ENCODE results near the gene KRT2. TPM values are rescaled to one million over a fixed set of nuclear protein-coding genes. Genes with fewer than 3 reads are reported as not detected.

Gene KRT2
- total and polyA plus RNA-seq, 2 of the 4 experiments (the other 2 are of a cell fraction): not detected

GRCh38 chr12:52673217-52673616 lies 21.2 kb upstream of the KRT2 start:
- Histone ChIP-seq H2AK9ac (replicated peaks; ENCODE audit: low read depth, low read length, poor library complexity) (no peak overlapping the region), H4K20me1 (ENCODE audit: insufficient read depth, low read length) (no peaks in the 10 kb centered on the region), H3K27me3 (ENCODE audit: control insufficient read depth, insufficient read depth, low read length) (peaks cover 19% of the 10 kb centered on the region), H4K91ac (ENCODE audit: insufficient read depth, low read depth, low read length) (no peak overlapping the region), H4K8ac (ENCODE audit: low read depth in 2 of 2, low read length in 2 of 2) (no peak overlapping the region), H3K14ac (replicated peaks; ENCODE audit: low read depth, low read length) (no peak overlapping the region), H3K9ac (ENCODE audit: low read depth, low read length) (no peak overlapping the region), H3K9me3 (ENCODE audit: control insufficient read depth, insufficient read depth, low read length) (no peaks in the 10 kb centered on the region), H2BK120ac (ENCODE audit: low read depth, low read length) (no peak overlapping the region), H3K4me2 (ENCODE audit: low read depth, low read length) (no peak overlapping the region), H3K56ac (ENCODE audit: extremely low read depth, insufficient read depth, low read length) (no peak overlapping the region), H3K79me1 (ENCODE audit: low read depth in 1 of 2, low read length in 2 of 2) (no peaks in the 10 kb centered on the region), H2AK5ac (ENCODE audit: low read depth, low read length) (no peak overlapping the region), H3K4me1 (ENCODE audit: control insufficient read depth, insufficient read depth, low read length) (no peaks in the 10 kb centered on the region), H3K4ac (ENCODE audit: low read depth, low read length) (no peak overlapping the region), H2BK5ac (ENCODE audit: low read depth, low read length, poor library complexity, severe bottlenecking) (no peak overlapping the region), H2AFZ (replicated peaks; ENCODE audit: low read length, poor library complexity) (no peak overlapping the region), H3K4me3 (ENCODE audit: insufficient read depth, low read depth, low read length) (no peak overlapping the region), H4K5ac (ENCODE audit: low read depth, low read length) (no peak overlapping the region), H3K9me1 (ENCODE audit: insufficient read depth, low read length) (no peaks in the 10 kb centered on the region), H2BK15ac (ENCODE audit: low read depth, low read length) (no peak overlapping the region), H3K18ac (ENCODE audit: low read depth, low read length) (no peak overlapping the region), H2BK20ac (ENCODE audit: low read depth, low read length) (no peak overlapping the region), H3K27ac (ENCODE audit: insufficient read depth, low read length) (no peak overlapping the region), H3K23ac (ENCODE audit: low read depth, low read length) (no peak overlapping the region), H3K36me3 (ENCODE audit: control insufficient read depth, insufficient read depth, low read length) (no peaks in the 10 kb centered on the region)
- 0% methylated on average over 1 of the region's 5 CpGs; no CpG with 5 or more reads in 1 of the 2 experiments for whole genome bisulfite sequencing, 2 experiments (ENCODE audit: extremely low coverage in 2 of 2, insufficient read length in 1 of 2)
- TF ChIP-seq RFX5 (IDR thresholded peaks at IDR 0.05; ENCODE audit: low read depth, low read length) (no peak), SMC3 (IDR thresholded peaks at IDR 0.05; ENCODE audit: low read depth, low read length) (no peak), USF2 (IDR thresholded peaks at IDR 0.05; ENCODE audit: low read depth, low read length) (no peak)
- CTCF ChIA-PET: interaction anchor here (0.5 kb wide), 1 partner anchor 191 kb away, joined by 4 read pairs; no protein-coding TSS in a partner anchor
- POLR2A ChIA-PET (ENCODE audit: unreplicated experiment): no interaction called here
- BruUV-seq (replicated peaks): no TSS peak
- intact Hi-C loops (cut with micrococcal nuclease) (no loop called here), dilution Hi-C loops (cut with HindIII; ENCODE audit: low sequenced_read_pairs, unreplicated experiment) (no loop called here), in situ Hi-C loops (cut with MboI; ENCODE audit: low sequenced_read_pairs) (no loop called here)
- ATAC-seq (ENCODE audit: low read depth) (no peak), DNase-seq (no peak)

Measured in IMR-90 (cell line).